HepG2 (cell line): ENCODE data around the gene CD276. TPM values are rescaled to one million over a fixed set of nuclear protein-coding genes. Genes with fewer than 3 reads are reported as not detected.

Experiments
- ATAC-seq: fragments of 200-7000 bp; cut with Tn5 transposase; 3 replicates; pipeline ENCODE4 v1.9.1; 2020; ENCODE audit warnings: mild to moderate bottlenecking, moderate library complexity
- BruUV-seq: library from RNA; stranded (reverse); fragments of 400-500 nt; replicated peaks from 2 replicates; lab custom pipeline; 2021; lab: Mats Ljungman, UMichigan
- CTCF ChIA-PET: fragments of 300-600 bp; formaldehyde crosslinking; extraction: SDS; loops from one replicate; lab custom pipeline; 2021; ENCODE audit warnings: low total read pairs, inconsistent platforms, low intra/inter-chr PET ratio; lab: Yijun Ruan, JAX
- POLR2A ChIA-PET: fragments of 350-600 bp; sonication (Branson Sonifier 250); formaldehyde crosslinking; loops from one replicate; lab custom pipeline; 2020; ENCODE audit warnings: antibody characterized with exemption, inconsistent platforms; lab: Yijun Ruan, JAX
- DNase-seq: peaks from one replicate; pipeline ENCODE4 v3.0.0-alpha.2; 2015; ENCODE audit warnings: low spot score
- FAIRE-seq: peaks from 3 replicates; lab custom pipeline; 2011; peaks lifted over from hg19 to GRCh38; lab: Jason Lieb, UNC
- H2AFZ ChIP-seq: one replicate; pipeline ENCODE4 v1.6.1; 2011; ENCODE audit warnings: low read length, inconsistent platforms
- H3K27ac ChIP-seq: fragments of 300-600 bp; 3 replicates; pipeline ENCODE4 v1.8.0; 2011; ENCODE audit warnings: mixed run types, mild to moderate bottlenecking, mixed read lengths, low read length, inconsistent platforms; ENCODE audit not compliant: insufficient read depth; ENCODE audit errors: extremely low read length
- H3K27me3 ChIP-seq, 2 experiments: fragments of 200-600 bp in 1 of 2; 2 replicates in 1 of 2; 3 replicates in 1 of 2; pipeline versions ENCODE4 v1.6.0 to v1.8.0; 2011; ENCODE audit warnings: low read length in 2 of 2, mild to moderate bottlenecking in 2 of 2, moderate library complexity in 2 of 2, inconsistent platforms in 1 of 2; ENCODE audit not compliant: insufficient read depth in 2 of 2, control insufficient read depth in 1 of 2
- H3K36me3 ChIP-seq, 2 experiments: fragments of 200-600 bp in 1 of 2; replicated peaks in 1 of 2; 2 replicates in 1 of 2; 3 replicates in 1 of 2; pipeline versions ENCODE4 v1.5.1 to v1.8.0; 2011; ENCODE audit warnings: low read length in 2 of 2, inconsistent platforms in 1 of 2; ENCODE audit not compliant: insufficient read depth in 2 of 2, control insufficient read depth in 1 of 2
- H3K4me1 ChIP-seq: 2 replicates; pipeline ENCODE4 v1.5.1; 2012; ENCODE audit warnings: low read length, inconsistent platforms; ENCODE audit not compliant: insufficient read depth
- H3K4me2 ChIP-seq: 2 replicates; pipeline ENCODE4 v1.6.0; 2011; ENCODE audit warnings: low read depth, low read length, inconsistent platforms
- H3K4me3 ChIP-seq, 3 experiments: fragments of 200-600 bp in 1 of 3; sonication (generic), shearing (Covaris generic) in 1 of 3; replicated peaks in 1 of 3; 2 replicates each; pipeline ENCODE4 v1.5.1; 2011 to 2016; ENCODE audit warnings: low read length in 3 of 3, inconsistent platforms in 2 of 3, low read depth in 2 of 3, mild to moderate bottlenecking in 2 of 3, control low read depth in 1 of 3, mixed read lengths in 1 of 3; ENCODE audit not compliant: insufficient read depth in 1 of 3
- H3K79me2 ChIP-seq: one replicate; pipeline ENCODE4 v1.6.1; 2011; ENCODE audit warnings: low read length, inconsistent platforms; ENCODE audit not compliant: insufficient read depth
- H3K9ac ChIP-seq: 2 replicates; pipeline ENCODE4 v1.6.0; 2011; ENCODE audit warnings: mild to moderate bottlenecking, low read depth, low read length, inconsistent platforms; ENCODE audit not compliant: insufficient read depth
- H3K9me3 ChIP-seq: 2 replicates; pipeline ENCODE4 v1.5.1; 2012; ENCODE audit warnings: mild to moderate bottlenecking, low read length
- H4K20me1 ChIP-seq: 2 replicates; pipeline ENCODE4 v1.6.0; 2011; ENCODE audit warnings: inconsistent platforms, mild to moderate bottlenecking, low read length, moderate library complexity; ENCODE audit not compliant: insufficient read depth
- ZNF724P ChIP-seq: sonication (generic); formaldehyde crosslinking; IDR thresholded peaks from 2 replicates; pipeline ENCODE4 v1.8.0; 2022; ENCODE audit warnings: missing genetic modification reagents, borderline replicate concordance
- WGBS: methylation state at CpG from one replicate; pipeline ENCODE4 v1.1.6; 2017; ENCODE audit warnings: low lambda C conversion rate; 5-methylcytosine and 5-hydroxymethylcytosine counted together
- in situ Hi-C: cut with HindIII; loops from 2 replicates; pipeline ENCODE4 v1.10.0; 2017; ENCODE audit warnings: low pct_unique_long_range_greater_than_20kb; ENCODE audit not compliant: extremely low pct_ligation_motif_present
- intact Hi-C: fragments of 100-400 bp; cut with micrococcal nuclease; formaldehyde crosslinking; loops from one replicate; pipeline ENCODE4 v1.10.0; 2022; ENCODE audit not compliant: unreplicated experiment
- polyA plus RNA-seq, 8 experiments: library from polyadenylated mRNA; depleted of rRNA in 3 of 8; stranded (reverse) in 7 of 8; unstranded in 1 of 8; fragments of >200 nt; fragmentation: Illumina TruSeq in 4 of 8; extraction: Trizol in 4 of 8; gene quantifications; 2 replicates each; pipeline versions ENCODE4 v1.2.1 to v1.2.3, GENCODE V29; 2011 to 2016; ENCODE audit warnings: low read depth in 4 of 8, missing spikeins in 1 of 8, mixed read lengths in 1 of 8; ENCODE audit not compliant: insufficient read depth in 1 of 8
- total RNA-seq, 5 experiments: library from RNA; depleted of rRNA; stranded (reverse); fragments of >200 nt; fragmentation: Illumina TruSeq; extraction: Trizol; gene quantifications; 2 replicates each; pipeline ENCODE4 v1.2.3, GENCODE V29; 2016; ENCODE audit warnings: low read depth in 1 of 5
- TF ChIP-seq, protein P1 (sequence below), 2 experiments: sonication (generic) in 1 of 2; formaldehyde crosslinking in 1 of 2; IDR thresholded peaks; 2 replicates each; pipeline versions ENCODE4 v1.6.1 to v1.9.0; 2014 to 2022; ENCODE audit warnings: antibody characterized with exemption in 1 of 2, borderline replicate concordance in 1 of 2, inconsistent platforms in 1 of 2, low read depth in 1 of 2, missing genetic modification reagents in 1 of 2
- TF ChIP-seq, protein P2 (sequence below): sonication (generic); formaldehyde crosslinking; conservative IDR thresholded peaks from 2 replicates; pipeline ENCODE4 v1.8.0; 2022; ENCODE audit warnings: mild to moderate bottlenecking, moderate library complexity, missing genetic modification reagents
- TF ChIP-seq, protein P3 (sequence below): sonication (generic); formaldehyde crosslinking; IDR thresholded peaks from 2 replicates; pipeline ENCODE4 v1.4.0; 2020; ENCODE audit warnings: missing genetic modification reagents

The CD276 gene
- total and polyA plus RNA-seq, 2 of the 13 experiments (the other 11 are each of a cell fraction or from before 2014, with no cell fraction given) = 24.6 to 55.2 TPM

DNA sequence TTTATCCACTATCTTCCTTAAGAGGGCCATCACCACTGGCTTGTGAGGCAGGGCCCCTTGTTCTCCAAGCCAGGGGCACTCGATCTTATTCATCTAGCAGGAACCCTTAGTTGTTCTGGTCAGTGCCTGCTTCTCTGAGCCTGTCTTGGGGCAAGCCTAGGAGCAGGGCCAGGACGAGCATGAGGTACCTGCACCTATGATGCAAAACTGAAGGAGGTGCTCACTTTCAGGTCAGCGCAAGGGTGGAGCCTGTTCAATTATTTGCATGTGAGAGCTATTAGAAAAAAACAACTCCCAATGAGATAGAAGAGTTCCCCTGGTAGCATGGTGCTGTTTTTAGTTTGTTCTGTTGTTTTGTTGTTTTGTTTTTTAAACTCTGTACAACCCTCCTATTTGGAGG lies 5.0 kb upstream of the CD276 start (continued):
- TF ChIP-seq, protein P1, sequence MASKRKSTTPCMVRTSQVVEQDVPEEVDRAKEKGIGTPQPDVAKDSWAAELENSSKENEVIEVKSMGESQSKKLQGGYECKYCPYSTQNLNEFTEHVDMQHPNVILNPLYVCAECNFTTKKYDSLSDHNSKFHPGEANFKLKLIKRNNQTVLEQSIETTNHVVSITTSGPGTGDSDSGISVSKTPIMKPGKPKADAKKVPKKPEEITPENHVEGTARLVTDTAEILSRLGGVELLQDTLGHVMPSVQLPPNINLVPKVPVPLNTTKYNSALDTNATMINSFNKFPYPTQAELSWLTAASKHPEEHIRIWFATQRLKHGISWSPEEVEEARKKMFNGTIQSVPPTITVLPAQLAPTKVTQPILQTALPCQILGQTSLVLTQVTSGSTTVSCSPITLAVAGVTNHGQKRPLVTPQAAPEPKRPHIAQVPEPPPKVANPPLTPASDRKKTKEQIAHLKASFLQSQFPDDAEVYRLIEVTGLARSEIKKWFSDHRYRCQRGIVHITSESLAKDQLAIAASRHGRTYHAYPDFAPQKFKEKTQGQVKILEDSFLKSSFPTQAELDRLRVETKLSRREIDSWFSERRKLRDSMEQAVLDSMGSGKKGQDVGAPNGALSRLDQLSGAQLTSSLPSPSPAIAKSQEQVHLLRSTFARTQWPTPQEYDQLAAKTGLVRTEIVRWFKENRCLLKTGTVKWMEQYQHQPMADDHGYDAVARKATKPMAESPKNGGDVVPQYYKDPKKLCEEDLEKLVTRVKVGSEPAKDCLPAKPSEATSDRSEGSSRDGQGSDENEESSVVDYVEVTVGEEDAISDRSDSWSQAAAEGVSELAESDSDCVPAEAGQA (IDR thresholded peaks at IDR 0.05; ENCODE audit: low read depth) = no peak
- TF ChIP-seq, protein P1 (CRISPR knock-in tag; IDR thresholded peaks at IDR 0.05; ENCODE audit: borderline replicate concordance) = no peak

DNA sequence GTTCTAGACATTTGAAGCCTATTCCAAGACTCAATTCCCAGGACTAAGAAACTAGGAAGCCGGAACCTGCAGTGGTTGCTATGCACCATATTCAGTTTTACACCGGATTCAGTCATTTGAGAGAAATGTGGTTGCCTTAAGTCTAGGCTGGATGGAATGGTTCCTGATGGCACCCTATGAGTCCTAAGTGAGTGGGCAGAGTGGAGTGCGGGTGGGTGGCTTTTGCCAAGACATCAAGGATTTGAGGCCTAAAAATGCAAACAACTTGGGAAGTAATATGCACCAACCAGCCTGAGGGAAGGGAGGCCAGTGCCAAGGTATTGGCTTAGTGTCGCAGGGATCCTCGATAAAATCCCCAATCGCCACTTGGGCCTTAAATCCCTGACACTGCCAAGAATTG lies 4.2 kb upstream of the CD276 start:
- no peak overlapping the region for H3K4me3 ChIP-seq
- peaks cover 2 to 21% of the 10 kb centered on the region in 2 experiments; a peak in 2 of 5 replicates for H3K27me3 ChIP-seq
- no peak overlapping the region for H3K9ac ChIP-seq
- intact Hi-C loops = no loop called here
- 79% methylated on average over 6 of the region's 6 CpGs for WGBS
- H3K27ac ChIP-seq = no peak overlapping the region
- POLR2A ChIA-PET = no interaction called here
- peaks cover 18% of the 10 kb centered on the region for H3K4me1 ChIP-seq
- FAIRE-seq = no peak
- H3K9me3 ChIP-seq = no peaks in the 10 kb centered on the region
- H3K4me2 ChIP-seq = no peak overlapping the region
- H3K36me3 ChIP-seq = no peaks in the 10 kb centered on the region
- no TSS peak for BruUV-seq
- TF ChIP-seq, protein P2, sequence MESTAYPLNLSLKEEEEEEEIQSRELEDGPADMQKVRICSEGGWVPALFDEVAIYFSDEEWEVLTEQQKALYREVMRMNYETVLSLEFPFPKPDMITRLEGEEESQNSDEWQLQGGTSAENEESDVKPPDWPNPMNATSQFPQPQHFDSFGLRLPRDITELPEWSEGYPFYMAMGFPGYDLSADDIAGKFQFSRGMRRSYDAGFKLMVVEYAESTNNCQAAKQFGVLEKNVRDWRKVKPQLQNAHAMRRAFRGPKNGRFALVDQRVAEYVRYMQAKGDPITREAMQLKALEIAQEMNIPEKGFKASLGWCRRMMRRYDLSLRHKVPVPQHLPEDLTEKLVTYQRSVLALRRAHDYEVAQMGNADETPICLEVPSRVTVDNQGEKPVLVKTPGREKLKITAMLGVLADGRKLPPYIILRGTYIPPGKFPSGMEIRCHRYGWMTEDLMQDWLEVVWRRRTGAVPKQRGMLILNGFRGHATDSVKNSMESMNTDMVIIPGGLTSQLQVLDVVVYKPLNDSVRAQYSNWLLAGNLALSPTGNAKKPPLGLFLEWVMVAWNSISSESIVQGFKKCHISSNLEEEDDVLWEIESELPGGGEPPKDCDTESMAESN (CRISPR knock-in tag) = no peak
- TF ChIP-seq, protein P3, sequence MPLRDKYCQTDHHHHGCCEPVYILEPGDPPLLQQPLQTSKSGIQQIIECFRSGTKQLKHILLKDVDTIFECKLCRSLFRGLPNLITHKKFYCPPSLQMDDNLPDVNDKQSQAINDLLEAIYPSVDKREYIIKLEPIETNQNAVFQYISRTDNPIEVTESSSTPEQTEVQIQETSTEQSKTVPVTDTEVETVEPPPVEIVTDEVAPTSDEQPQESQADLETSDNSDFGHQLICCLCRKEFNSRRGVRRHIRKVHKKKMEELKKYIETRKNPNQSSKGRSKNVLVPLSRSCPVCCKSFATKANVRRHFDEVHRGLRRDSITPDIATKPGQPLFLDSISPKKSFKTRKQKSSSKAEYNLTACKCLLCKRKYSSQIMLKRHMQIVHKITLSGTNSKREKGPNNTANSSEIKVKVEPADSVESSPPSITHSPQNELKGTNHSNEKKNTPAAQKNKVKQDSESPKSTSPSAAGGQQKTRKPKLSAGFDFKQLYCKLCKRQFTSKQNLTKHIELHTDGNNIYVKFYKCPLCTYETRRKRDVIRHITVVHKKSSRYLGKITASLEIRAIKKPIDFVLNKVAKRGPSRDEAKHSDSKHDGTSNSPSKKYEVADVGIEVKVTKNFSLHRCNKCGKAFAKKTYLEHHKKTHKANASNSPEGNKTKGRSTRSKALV (CRISPR knock-in tag) = no peak
- no peak for TF ChIP-seq ZNF724P (CRISPR knock-in tag)
- TF ChIP-seq, all 625 proteins: peak for 0
- ATAC-seq (no peak), DNase-seq (no peak)
- Histone ChIP-seq H4K20me1 (no peaks in the 10 kb centered on the region), H3K79me2 (peaks cover under 1% of the 10 kb centered on the region), H2AFZ (no peak overlapping the region)
- in situ Hi-C loops = no loop called here
- CTCF ChIA-PET = no interaction called here
